Fibroblast of the conjunctiva (primary cell): Measurements from ENCODE around the gene NF1.
A peak's percentile ranks its signal among the peaks of the same experiment; 100 is the strongest.
"Not testable (repeated sequence)": the region's sequence is repeated elsewhere in the genome, so short reads cannot be mapped to it uniquely, and the experiment has no call there.

Experiments used
- DNase-seq: peaks from one replicate; pipeline ENCODE4 v3.0.0-alpha.2; 2010; ENCODE audit warnings: low read depth

Gene NF1

DNA sequence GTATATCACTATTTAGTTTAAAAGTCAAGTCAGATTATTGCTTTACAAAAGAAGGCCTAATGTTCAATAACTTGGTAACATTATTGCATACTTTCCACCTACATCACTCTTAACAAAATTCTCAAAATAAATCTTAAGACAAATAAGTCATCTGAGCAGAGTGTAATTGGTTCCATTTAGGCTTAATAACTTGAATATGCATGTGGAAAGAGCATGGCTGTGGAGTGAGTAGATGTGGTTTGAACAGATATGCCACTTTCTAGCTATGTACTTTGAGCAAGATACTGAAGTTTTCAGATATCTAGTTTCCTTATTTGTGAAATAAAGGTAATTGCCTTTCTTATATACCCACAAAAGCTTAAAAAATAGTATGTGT is 233.4 kb downstream of the NF1 start:
- no peak for DNase-seq

GRCh38 chr17:31329221-31329620 is 234.4 kb downstream of the NF1 start:
- no peak for DNase-seq

GRCh38 chr17:31339906-31340661 is 245.3 kb downstream of the NF1 start:
- DNase-seq = no peak

- not testable (repeated sequence) for DNase-seq
These were observed 250.5 kb downstream of the NF1 start for GRCh38 chr17:31345191-31345747.

- no peak for DNase-seq
These were observed 254.7 kb downstream of the NF1 start for GRCh38 chr17:31349454-31349853.

GRCh38 chr17:31355935-31356334 is 261.2 kb downstream of the NF1 start:
- no peak for DNase-seq

DNA sequence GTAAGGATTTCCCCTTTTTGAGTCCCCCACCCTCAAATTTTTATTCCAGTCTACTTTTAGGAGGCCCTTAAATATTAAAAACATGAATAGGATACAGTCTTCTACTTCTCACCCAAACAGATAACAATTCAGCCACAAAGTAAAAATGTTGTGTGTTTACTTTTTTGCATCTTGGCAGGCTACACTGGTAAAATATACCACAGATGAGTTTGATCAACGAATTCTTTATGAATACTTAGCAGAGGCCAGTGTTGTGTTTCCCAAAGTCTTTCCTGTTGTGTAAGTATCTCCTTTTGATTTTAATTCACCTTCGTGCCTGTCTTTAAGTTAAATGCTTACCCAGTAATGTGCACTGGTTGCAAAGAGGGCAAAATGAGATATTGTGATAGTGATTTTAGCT is 262.3 kb downstream of the NF1 start:
- DNase-seq = no peak

- DNase-seq = no peak
These were observed 263.1 kb downstream of the NF1 start for GRCh38 chr17:31357839-31358394.

DNA sequence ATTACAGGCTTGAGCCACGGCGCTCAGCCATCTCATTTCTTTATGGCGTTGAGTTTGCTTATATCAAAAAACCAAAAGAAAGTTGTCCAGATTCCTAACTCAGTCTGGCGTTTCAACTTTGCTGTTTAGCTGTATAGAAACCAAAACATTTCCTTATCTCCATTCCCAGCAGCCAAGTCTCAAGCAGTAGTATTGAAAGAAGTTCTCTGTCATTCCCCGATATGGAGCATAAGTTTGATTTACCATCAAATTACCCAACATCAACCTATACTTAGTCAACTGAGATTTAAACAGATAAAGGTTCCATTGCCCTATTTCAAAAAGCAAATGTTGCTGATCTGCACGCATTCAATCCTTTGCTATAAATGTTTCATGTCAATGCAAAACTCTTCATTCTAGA is 269.2 kb downstream of the NF1 start:
- DNase-seq = no peak

DNA sequence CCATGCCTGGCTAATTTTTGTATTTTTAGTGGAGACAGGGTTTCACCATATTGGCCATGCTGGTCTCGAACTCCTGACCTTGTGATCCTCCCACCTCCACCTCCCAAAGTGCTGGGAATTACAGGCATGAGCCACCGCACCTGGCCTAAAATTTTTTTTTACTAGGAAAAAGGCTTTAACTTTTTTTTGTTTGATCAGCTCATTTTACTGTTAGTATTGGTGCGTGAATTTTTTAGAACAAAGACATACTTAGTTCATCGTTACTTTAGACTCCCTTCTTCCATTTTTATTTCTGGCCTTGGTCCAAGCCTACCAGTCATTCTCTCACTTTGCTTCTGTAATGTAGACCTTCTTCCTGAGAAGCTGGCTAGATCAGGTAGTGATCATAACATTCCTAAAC is 271.3 kb downstream of the NF1 start:
- DNase-seq = no peak

DNA sequence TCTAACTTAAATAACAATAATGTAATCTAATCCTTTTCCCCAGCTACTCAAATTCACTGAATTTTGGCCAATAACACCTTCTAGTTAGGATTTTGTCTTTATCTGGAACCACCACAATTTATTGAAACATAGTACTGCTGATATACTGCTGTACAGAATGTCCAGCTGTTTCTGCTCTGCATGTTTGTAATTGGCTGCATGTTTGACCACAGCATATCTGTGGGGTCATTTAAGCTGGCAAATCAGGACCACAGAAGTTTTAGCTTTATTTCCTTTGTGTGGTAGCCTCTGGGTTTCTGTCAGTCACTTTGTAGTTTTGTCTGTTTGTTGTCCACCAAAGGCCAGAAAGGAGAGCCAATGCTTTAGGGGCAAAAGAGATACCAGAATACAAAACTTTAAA is 274.5 kb downstream of the NF1 start:
- no peak for DNase-seq

- DNase-seq = peak; percentile 24
These were observed 276.8 kb downstream of the NF1 start for GRCh38 chr17:31371511-31372097.

GRCh38 chr17:31373150-31374093 is 278.6 kb downstream of the NF1 start:
- peak; percentile 52 for DNase-seq

DNA sequence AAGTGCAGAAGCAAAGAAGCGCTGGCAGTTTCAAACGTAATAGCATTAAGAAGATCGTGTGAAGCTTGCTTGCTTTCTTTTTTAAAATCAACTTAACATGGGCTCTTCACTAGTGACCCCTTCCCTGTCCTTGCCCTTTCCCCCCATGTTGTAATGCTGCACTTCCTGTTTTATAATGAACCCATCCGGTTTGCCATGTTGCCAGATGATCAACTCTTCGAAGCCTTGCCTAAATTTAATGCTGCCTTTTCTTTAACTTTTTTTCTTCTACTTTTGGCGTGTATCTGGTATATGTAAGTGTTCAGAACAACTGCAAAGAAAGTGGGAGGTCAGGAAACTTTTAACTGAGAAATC is 279.3 kb downstream of the NF1 start:
- no peak for DNase-seq

DNA sequence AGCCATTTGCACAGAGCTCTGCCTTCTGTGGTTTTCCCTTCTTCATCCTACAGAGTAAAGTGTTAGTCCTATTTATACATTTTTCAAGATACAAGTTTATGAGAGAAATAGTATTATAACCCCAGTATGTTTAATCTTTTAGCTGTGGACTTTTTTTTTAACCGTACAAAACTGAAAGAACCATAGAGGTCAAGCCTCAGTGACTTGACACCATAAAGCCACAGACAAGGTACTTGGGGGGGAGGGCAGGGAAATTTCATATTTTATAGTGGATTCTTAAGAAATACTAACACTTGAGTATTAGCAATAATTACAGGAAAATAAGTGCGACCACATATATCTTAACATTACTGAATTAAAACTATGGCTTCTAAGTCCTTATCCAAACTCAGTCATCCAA is 279.7 kb downstream of the NF1 start:
- DNase-seq = no peak

- DNase-seq = no peak
These were observed 283.9 kb downstream of the NF1 start for GRCh38 chr17:31378638-31379037.

- DNase-seq = no peak
These were observed 284.9 kb downstream of the NF1 start for GRCh38 chr17:31379597-31380205.

- DNase-seq = no peak
These were observed 286.4 kb downstream of the NF1 start for GRCh38 chr17:31381165-31381668.

DNA sequence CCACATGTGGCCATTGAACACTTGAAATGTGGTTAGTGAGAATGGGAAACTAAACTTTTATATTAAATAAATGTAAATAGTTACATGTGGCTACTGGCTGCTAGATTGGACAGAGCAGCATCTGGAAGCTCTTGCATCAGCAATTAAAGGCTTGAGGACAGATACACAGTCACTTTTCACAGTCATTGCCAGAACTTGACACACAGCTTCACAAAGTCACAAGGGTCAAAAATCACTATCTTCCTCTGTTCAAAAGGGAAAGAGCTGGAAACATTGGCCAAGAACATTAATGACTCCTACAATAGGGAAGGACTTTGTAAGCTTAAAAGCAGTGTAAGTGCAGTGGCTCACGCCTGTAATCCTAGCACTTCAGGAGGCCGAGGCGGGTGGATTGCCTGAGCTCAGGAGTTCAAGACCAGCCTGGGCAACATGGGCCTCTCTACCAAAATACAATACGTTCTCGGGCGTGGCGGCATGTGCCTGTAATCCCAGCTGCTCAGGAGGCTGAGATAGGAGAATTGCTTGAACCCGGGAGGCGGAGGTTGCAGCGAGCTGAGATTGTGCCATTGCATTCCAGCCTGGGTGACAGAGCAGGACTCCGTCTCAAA is 288.0 kb downstream of the NF1 start:
- DNase-seq = not testable (repeated sequence)

GRCh38 chr17:31383488-31383887 is 288.7 kb downstream of the NF1 start:
- not testable (repeated sequence) for DNase-seq
